Measurements from ENCODE around the gene TMEM131L. TPM values are rescaled to one million over a fixed set of nuclear protein-coding genes. Genes with fewer than 3 reads are reported as not detected.
"Not testable (repeated sequence)": the region's sequence is repeated elsewhere in the genome, so short reads cannot be mapped to it uniquely, and the experiment has no call there.

TMEM131L gene, protein sequence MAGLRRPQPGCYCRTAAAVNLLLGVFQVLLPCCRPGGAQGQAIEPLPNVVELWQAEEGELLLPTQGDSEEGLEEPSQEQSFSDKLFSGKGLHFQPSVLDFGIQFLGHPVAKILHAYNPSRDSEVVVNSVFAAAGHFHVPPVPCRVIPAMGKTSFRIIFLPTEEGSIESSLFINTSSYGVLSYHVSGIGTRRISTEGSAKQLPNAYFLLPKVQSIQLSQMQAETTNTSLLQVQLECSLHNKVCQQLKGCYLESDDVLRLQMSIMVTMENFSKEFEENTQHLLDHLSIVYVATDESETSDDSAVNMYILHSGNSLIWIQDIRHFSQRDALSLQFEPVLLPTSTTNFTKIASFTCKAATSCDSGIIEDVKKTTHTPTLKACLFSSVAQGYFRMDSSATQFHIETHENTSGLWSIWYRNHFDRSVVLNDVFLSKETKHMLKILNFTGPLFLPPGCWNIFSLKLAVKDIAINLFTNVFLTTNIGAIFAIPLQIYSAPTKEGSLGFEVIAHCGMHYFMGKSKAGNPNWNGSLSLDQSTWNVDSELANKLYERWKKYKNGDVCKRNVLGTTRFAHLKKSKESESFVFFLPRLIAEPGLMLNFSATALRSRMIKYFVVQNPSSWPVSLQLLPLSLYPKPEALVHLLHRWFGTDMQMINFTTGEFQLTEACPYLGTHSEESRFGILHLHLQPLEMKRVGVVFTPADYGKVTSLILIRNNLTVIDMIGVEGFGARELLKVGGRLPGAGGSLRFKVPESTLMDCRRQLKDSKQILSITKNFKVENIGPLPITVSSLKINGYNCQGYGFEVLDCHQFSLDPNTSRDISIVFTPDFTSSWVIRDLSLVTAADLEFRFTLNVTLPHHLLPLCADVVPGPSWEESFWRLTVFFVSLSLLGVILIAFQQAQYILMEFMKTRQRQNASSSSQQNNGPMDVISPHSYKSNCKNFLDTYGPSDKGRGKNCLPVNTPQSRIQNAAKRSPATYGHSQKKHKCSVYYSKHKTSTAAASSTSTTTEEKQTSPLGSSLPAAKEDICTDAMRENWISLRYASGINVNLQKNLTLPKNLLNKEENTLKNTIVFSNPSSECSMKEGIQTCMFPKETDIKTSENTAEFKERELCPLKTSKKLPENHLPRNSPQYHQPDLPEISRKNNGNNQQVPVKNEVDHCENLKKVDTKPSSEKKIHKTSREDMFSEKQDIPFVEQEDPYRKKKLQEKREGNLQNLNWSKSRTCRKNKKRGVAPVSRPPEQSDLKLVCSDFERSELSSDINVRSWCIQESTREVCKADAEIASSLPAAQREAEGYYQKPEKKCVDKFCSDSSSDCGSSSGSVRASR (N-terminal part only)
- 27.0 TPM for total RNA-seq
- long read RNA-seq, partial matches to known transcripts, result 17 of 27 reads
- long read RNA-seq, other reads (novel, unspliced or antisense), result 10 of 27 reads

DNA sequence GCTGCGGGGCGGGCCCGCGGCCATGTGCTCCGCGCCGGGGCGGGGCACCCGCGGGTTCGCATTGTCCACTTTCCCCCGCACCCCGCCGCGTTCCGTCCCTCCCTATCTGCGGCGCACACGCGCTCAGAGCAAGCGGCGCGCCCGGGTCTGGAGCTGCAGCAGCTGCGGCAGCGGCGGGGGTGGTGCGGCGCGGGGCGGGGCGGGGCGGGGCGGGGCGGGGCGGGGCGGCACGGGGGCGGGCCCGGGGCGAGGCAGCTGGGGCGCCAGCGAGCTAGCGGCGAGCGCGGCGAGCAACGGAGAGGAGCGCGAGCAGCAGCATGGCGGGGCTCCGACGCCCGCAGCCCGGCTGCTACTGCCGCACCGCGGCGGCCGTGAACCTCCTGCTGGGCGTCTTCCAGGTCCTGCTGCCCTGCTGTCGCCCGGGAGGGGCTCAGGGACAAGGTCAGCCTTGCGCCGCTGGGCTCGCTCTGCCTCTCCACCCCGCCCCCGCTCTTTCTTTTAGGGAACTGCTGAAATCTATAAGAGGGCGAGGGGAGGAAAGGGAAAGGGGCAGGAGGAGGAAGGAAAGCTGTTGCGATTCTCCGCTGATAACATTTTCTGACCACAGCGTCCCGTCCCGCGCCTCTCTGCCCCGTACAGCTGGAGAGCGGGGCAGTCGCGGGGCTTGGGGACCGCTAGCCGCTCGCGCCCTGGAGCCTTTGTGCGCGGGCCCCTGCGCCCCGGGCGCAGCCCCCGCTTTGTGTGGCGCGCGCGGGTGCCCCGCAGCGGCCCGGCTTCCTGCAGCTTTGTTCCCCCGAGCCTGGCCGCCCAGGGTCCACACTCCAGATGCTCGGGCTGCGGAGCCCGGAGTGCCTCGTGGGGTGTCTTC lies at the start of gene TMEM131L:
TMEM131L (plus strand) TSS at position 280 of the 868 bp plus-strand sequence; CDS start at position 318, 38 bp downstream.
- DNase-seq (ENCODE audit: low spot score), result no peak

GRCh38 chr4:153416456-153416855 lies 49.7 kb upstream of the TMEM131L start:
- not testable (repeated sequence) for DNase-seq (ENCODE audit: low spot score)

GRCh38 chr4:153418121-153418520 lies 48.0 kb upstream of the TMEM131L start:
- DNase-seq (ENCODE audit: low spot score), result no peak

- DNase-seq (ENCODE audit: low spot score), result no peak
Observed at GRCh38 chr4:153418558-153418957, 47.6 kb upstream of the TMEM131L start.

DNA sequence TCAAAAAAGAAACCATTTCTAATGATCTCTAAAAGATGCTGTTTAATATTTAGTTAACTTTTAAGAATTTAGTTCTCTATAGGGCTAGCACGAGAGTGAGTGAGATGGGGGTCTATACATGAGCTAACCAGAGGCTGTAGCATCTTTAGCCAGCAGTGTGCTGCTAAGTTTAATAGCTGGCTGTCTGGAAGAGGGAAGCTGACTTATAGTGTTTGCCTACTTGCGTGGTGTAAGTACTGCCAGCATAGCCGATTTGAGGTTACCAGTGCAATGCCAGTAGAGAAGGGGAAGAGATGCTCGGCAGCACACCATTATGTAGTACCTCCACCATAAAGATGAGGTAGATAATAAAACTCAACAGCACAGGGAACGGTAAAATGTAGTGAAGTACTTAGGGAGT lies 47.1 kb upstream of the TMEM131L start:
- no peak for DNase-seq (ENCODE audit: low spot score)

DNA sequence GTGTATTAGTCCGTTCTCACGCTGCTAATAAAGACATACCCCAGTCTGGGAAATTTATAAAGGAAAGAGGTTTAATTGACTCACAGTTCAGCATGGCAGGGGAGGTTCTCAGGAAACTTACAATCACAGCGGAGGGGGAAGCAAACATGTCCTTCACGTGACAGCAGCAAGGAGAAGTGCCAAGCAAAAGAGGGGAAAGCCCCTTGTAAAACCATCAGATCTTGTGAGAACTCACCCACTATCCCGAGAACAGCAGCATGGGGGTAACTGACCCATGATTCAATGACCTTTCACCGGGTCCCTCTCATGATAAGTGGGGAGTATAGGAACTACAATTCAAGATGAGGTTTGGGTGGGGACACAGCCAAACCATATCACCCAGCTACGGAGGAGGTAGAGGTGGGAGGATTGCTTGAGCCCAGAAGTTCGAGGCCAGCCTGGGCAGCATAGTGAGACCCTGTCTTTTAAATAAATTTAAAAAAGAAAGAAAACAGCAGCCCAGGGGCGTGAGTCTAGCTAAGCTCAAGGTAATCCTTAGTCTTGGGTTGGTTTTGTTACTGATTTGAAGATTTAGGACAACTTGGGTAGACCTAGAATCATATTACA lies 46.4 kb upstream of the TMEM131L start:
- DNase-seq (ENCODE audit: low spot score), result no peak

- DNase-seq (ENCODE audit: low spot score), result no peak
Observed at GRCh38 chr4:153420361-153420760, 45.8 kb upstream of the TMEM131L start.

DNA sequence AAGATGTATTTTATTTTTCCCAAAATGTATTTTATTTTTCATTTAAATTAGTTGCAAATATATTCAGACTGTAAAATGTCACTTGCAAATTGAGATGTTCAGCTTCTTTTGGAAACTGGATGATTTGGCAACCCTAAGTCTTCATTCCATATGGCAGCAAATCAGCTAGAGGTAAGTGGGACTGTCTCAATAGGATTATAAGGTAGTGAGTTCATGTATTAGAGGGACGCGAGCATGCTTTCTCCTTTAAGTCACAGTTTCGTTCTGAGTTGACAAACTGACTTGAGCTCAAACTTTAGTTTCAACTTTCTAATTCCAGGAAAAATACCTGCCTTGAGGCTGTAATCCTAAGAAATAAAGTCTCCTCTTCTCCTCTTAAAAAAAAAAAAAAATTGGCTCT lies 44.2 kb upstream of the TMEM131L start:
- DNase-seq (ENCODE audit: low spot score), result no peak

- no peak for DNase-seq (ENCODE audit: low spot score)
Observed at GRCh38 chr4:153426207-153426885, 39.8 kb upstream of the TMEM131L start.

GRCh38 chr4:153427363-153428071 lies 38.6 kb upstream of the TMEM131L start:
- no peak for DNase-seq (ENCODE audit: low spot score)

- no peak for DNase-seq (ENCODE audit: low spot score)
Observed at GRCh38 chr4:153428941-153429475, 37.2 kb upstream of the TMEM131L start.

GRCh38 chr4:153432965-153433753 lies 33.0 kb upstream of the TMEM131L start:
- DNase-seq (ENCODE audit: low spot score), result no peak

DNA sequence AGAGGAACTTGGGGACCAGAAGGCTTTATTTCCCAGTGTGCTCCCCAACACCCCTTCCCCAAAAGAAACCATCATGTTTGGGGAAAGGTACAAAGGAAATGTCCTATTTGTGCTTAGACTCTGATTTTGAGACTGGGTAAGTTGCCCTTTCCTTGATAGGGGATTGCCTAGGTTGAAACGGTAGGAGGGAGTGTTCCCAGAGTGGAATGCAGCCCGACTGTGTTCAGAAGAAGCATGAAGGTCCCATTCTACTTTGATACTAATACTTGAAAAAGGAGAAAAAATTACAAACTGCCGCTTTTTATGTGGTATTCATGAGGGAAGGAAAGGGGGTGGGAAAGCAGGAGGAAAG lies 32.4 kb upstream of the TMEM131L start:
- DNase-seq (ENCODE audit: low spot score), result no peak

GRCh38 chr4:153434190-153434589 lies 32.0 kb upstream of the TMEM131L start:
- no peak for DNase-seq (ENCODE audit: low spot score)

GRCh38 chr4:153438916-153439756 lies 27.0 kb upstream of the TMEM131L start:
- DNase-seq (ENCODE audit: low spot score), result no peak

DNA sequence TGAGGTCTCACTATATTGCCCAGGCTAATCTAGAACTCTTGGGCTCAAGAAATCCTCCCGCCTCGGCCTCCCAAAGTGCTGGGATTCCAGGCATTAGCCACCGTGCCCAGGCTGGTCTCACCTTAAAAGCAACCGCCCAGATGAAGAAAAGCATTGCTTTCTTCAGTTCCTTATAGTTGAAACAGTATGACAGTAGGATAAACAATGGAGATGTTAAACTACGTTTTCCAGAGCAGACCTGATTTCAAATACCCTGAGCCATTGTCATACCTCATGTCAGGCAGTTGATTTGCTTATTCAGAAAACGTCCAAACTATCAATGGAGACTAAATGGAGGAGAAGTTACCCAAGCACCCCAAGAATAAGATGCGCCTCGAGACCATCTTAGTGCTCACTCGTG lies 26.3 kb upstream of the TMEM131L start:
- DNase-seq (ENCODE audit: low spot score), result no peak

DNA sequence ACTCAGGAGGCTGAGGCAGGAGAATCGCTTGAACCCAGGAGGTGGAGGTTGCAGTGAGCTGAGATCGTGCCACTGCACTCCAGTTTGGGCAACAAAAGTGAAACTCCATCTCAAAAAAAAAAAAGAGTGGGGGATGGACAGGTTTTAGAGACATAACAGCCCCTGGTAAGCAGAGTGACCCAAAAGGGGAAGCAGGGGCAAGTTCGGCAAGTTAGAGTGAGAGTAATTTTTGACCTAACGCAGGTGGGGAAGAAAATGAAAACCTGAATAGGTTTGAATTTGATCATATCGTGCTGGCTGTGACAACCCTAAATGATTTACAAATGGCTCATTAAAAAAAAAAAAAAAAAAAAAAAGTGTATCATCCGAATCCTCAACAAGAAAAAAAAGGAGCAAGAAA lies 25.7 kb upstream of the TMEM131L start:
- DNase-seq (ENCODE audit: low spot score), result no peak
